GM12892 (cell line): Measurements from ENCODE around the gene CACNA1C.

Experiments
- POLR2A ChIP-seq: IDR thresholded peaks from 2 replicates; pipeline ENCODE4 v1.6.1; 2011; ENCODE audit warnings: low read depth, low read length, control low read depth
- POLR2AphosphoS5 ChIP-seq: IDR thresholded peaks from 2 replicates; pipeline ENCODE4 v1.6.1; 2011; ENCODE audit warnings: low read depth, low read length, control low read depth
- TAF1 ChIP-seq: IDR thresholded peaks from 2 replicates; pipeline ENCODE4 v1.6.1; 2011; ENCODE audit warnings: low read depth, mild to moderate bottlenecking, control low read depth, low read length, borderline replicate concordance

DNA sequence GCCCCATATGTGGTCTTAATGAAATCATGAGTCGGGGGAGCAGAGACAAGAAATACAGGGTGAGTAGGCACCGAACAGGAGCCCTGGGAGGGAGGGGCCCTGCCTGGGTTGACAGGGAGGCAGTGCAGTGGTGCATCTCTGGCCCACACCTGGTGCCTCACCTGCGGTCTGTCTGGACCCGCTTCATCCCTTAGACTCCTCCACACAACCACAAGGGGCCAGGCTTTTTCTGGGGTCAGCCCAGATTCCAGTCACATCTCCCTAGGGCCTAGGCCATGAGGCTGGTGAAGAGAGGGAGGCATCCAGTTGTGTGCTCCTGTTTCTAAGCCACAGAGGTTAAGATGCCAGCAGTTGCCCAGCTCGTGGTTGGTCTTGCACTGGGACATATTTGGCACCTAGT lies 398.7 kb downstream of the CACNA1C start:
- TF ChIP-seq POLR2A (no peak), POLR2AphosphoS5 (no peak), TAF1 (no peak)
